Trophoblast cell (in vitro differentiated cells and primary cell): ENCODE data around the gene VILL.

ENCODE experiments used
- DNase-seq, 2 donors: peaks; one replicate each; pipeline ENCODE4 v3.0.0-alpha.2; 2016
- H2AFZ ChIP-seq: 2 replicates; pipeline ENCODE4 v1.6.1; 2013; ENCODE audit warnings: low read length, moderate library complexity, mild to moderate bottlenecking; ENCODE audit not compliant: insufficient read depth, poor library complexity
- H2AK5ac ChIP-seq: 2 replicates; pipeline ENCODE4 v1.6.1; 2013; ENCODE audit warnings: mild to moderate bottlenecking, low read length
- H2BK120ac ChIP-seq: 2 replicates; pipeline ENCODE4 v1.6.1; 2013; ENCODE audit warnings: low read length, mild to moderate bottlenecking, moderate library complexity; ENCODE audit not compliant: insufficient read depth, poor library complexity
- H2BK12ac ChIP-seq: 2 replicates; pipeline ENCODE4 v1.6.1; 2013; ENCODE audit warnings: mild to moderate bottlenecking, low read length, moderate library complexity
- H2BK5ac ChIP-seq: 2 replicates; pipeline ENCODE4 v1.6.1; 2013; ENCODE audit warnings: low read length, low read depth, moderate library complexity, mild to moderate bottlenecking; ENCODE audit not compliant: poor library complexity
- H3K14ac ChIP-seq: 2 replicates; pipeline ENCODE4 v1.6.1; 2013; ENCODE audit warnings: mild to moderate bottlenecking, low read length
- H3K18ac ChIP-seq: 2 replicates; pipeline ENCODE4 v1.6.1; 2013; ENCODE audit warnings: mild to moderate bottlenecking, low read length
- H3K23ac ChIP-seq: 2 replicates; pipeline ENCODE4 v1.6.1; 2013; ENCODE audit warnings: low read length
- H3K27ac ChIP-seq: 2 replicates; pipeline ENCODE4 v1.5.1; 2013; ENCODE audit warnings: low read depth, mild to moderate bottlenecking, inconsistent platforms, low read length, moderate library complexity
- H3K27me3 ChIP-seq: 2 replicates; pipeline ENCODE4 v1.6.1; 2013; ENCODE audit warnings: inconsistent platforms, mild to moderate bottlenecking, low read length, moderate library complexity; ENCODE audit not compliant: insufficient read depth
- H3K36me3 ChIP-seq, 2 experiments: 1 replicate in 1 of 2; 2 replicates in 1 of 2; pipeline ENCODE4 v1.6.1; 2013; ENCODE audit warnings: low read length in 2 of 2, mild to moderate bottlenecking in 2 of 2, moderate library complexity in 1 of 2; ENCODE audit not compliant: insufficient read depth in 2 of 2, control insufficient read depth in 1 of 2
- H3K4ac ChIP-seq: 2 replicates; pipeline ENCODE4 v1.6.1; 2013; ENCODE audit warnings: low read depth, mild to moderate bottlenecking, low read length, moderate library complexity
- H3K4me1 ChIP-seq, 2 experiments: 1 replicate in 1 of 2; 2 replicates in 1 of 2; pipeline ENCODE4 v1.6.1; 2013; ENCODE audit warnings: low read length in 2 of 2, mild to moderate bottlenecking in 2 of 2, moderate library complexity in 1 of 2; ENCODE audit not compliant: insufficient read depth in 2 of 2, control insufficient read depth in 1 of 2
- H3K4me2 ChIP-seq: 2 replicates; pipeline ENCODE4 v1.6.1; 2013; ENCODE audit warnings: inconsistent platforms, mild to moderate bottlenecking, low read length, moderate library complexity
- H3K4me3 ChIP-seq: 2 replicates; pipeline ENCODE4 v1.5.1; 2013; ENCODE audit warnings: mild to moderate bottlenecking, low read depth, low read length, inconsistent platforms
- H3K79me1 ChIP-seq: one replicate; pipeline ENCODE4 v1.6.1; 2013; ENCODE audit warnings: low read length
- H3K79me2 ChIP-seq: 2 replicates; pipeline ENCODE4 v1.6.1; 2013; ENCODE audit warnings: low read length, mild to moderate bottlenecking; ENCODE audit not compliant: control insufficient read depth, insufficient read depth, poor library complexity
- H3K9ac ChIP-seq: 2 replicates; pipeline ENCODE4 v1.6.1; 2013; ENCODE audit warnings: mild to moderate bottlenecking, low read length
- H3K9me3 ChIP-seq: 2 replicates; pipeline ENCODE4 v1.6.1; 2013; ENCODE audit warnings: low read depth, mild to moderate bottlenecking, control low read depth, inconsistent platforms, low read length; ENCODE audit not compliant: insufficient read depth
- H4K12ac ChIP-seq: 2 replicates; pipeline ENCODE4 v1.6.1; 2013; ENCODE audit warnings: low read depth, mild to moderate bottlenecking, low read length, moderate library complexity
- H4K8ac ChIP-seq: 2 replicates; pipeline ENCODE4 v1.6.1; 2013; ENCODE audit warnings: low read depth, mild to moderate bottlenecking, low read length, moderate library complexity
- H4K91ac ChIP-seq: one replicate; pipeline ENCODE4 v1.6.1; 2013; ENCODE audit warnings: low read depth, mild to moderate bottlenecking, low read length, moderate library complexity
- WGBS: extraction: QIAGEN DNeasy Blood & Tissue Kit; methylation state at CpG from one replicate; pipeline ENCODE4 v1.1.7; 2013; ENCODE audit warnings: missing lambda C conversion rate; ENCODE audit not compliant: insufficient read length, insufficient coverage; ENCODE audit errors: extremely low coverage; 5-methylcytosine and 5-hydroxymethylcytosine counted together

Gene VILL

DNA sequence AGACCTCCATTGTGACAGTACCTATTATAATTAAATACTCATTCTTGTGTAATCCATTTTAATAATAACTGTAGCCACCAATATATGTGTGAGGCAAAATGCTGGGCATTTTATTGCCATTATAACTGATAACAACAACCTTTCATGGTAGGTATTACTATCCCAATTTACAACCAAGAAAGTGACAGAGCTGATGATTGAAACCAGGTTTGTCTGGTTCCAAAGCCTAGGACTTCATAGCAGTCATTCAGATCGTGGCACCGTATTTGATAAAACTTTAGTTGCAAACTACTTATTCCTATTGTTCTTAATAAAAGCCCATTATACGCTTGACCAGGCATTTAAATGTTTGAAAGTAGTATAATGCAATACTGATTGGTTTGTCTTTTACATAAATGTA is 26.4 kb upstream of the VILL start:
- Histone ChIP-seq H2BK12ac (no peak overlapping the region), H4K91ac (no peak overlapping the region), H3K9ac (no peak overlapping the region), H3K4me2 (no peak overlapping the region), H2BK5ac (no peak overlapping the region), H3K79me2 (no peaks in the 10 kb centered on the region), H3K9me3 (no peaks in the 10 kb centered on the region), H3K4ac (no peak overlapping the region), H3K4me1 (no peaks in the 10 kb centered on the region), H3K14ac (no peak overlapping the region), H3K18ac (no peak overlapping the region), H4K8ac (no peak overlapping the region), H3K27me3 (no peaks in the 10 kb centered on the region), H3K4me3 (no peak overlapping the region), H2BK120ac (no peak overlapping the region), H3K23ac (no peak overlapping the region), H2AK5ac (no peak overlapping the region), H3K27ac (no peak overlapping the region), H2AFZ (no peak overlapping the region), H3K36me3 (peaks cover 2 to 3% of the 10 kb centered on the region in 2 experiments), H3K79me1 (no peaks in the 10 kb centered on the region), H4K12ac (no peak overlapping the region)
- no peak for DNase-seq
- no CpG with 5 or more reads among the region's 3 CpGs for WGBS

DNA sequence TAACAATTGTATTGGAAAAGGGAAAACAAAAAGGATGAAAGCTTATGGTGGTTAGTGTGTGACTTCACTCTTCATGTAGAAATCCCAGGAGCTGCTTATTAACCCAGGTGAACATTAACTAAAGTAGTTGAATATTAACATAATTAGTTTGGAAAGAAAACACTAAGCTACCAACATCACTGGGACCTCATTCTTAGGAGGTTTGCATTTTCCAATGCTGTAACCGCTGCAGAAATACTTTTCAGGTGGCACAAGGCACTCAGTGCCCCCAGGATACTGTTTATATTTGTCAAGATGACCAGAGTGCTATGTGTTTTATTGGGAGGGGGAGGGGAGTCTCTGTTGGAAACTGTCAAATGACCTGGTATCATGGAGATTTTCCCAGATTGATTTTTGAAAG is 25.9 kb upstream of the VILL start:
- no CpG with 5 or more reads among the region's 1 CpG for WGBS
- Histone ChIP-seq H3K79me1 (no peaks in the 10 kb centered on the region), H3K14ac (no peak overlapping the region), H3K4ac (no peak overlapping the region), H3K4me3 (no peak overlapping the region), H3K79me2 (no peaks in the 10 kb centered on the region), H2AK5ac (no peak overlapping the region), H3K36me3 (peaks cover 3 to 4% of the 10 kb centered on the region in 2 experiments), H4K12ac (no peak overlapping the region), H3K18ac (no peak overlapping the region), H3K4me1 (no peaks in the 10 kb centered on the region), H3K4me2 (no peak overlapping the region), H4K91ac (no peak overlapping the region), H2AFZ (no peak overlapping the region), H2BK12ac (no peak overlapping the region), H2BK120ac (no peak overlapping the region), H2BK5ac (no peak overlapping the region), H3K9me3 (no peaks in the 10 kb centered on the region), H3K27me3 (no peaks in the 10 kb centered on the region), H3K27ac (no peak overlapping the region), H4K8ac (no peak overlapping the region), H3K9ac (no peak overlapping the region), H3K23ac (no peak overlapping the region)
- DNase-seq, result no peak

DNA sequence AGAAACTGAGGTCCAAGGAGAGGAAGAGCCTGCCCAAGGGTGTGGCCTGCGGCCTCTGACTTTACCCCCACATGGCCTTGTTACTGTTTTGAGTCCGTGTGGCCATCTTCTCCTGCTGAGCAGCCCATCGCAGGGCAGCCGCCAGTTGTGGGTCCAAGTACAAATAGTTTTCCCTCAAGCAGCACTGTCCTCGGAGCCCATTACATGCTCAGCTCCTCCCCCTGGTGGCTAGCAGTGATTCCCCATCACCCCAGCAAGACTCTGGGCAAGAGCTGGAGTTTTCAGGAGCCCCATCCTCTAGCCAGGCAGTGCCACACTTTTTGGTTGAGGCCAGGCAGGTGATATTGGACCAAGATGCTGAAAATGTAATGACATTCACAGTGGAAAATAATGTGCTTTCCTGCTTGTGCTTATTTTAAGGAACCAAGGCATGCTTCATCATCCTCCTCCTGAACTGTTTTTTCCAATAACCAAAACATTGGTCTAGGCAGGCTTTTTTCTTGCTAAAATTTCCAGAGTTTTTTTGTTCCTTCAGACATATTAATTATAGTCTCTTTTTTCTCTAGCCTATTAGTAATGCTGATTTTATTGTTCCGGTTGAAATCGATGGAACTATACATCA is 23.2 kb upstream of the VILL start:
- Histone ChIP-seq H4K8ac (no peak overlapping the region), H2AFZ (no peak overlapping the region), H2BK12ac (no peak overlapping the region), H3K18ac (no peak overlapping the region), H3K27me3 (no peaks in the 10 kb centered on the region), H4K91ac (no peak overlapping the region), H3K9me3 (no peaks in the 10 kb centered on the region), H3K27ac (no peak overlapping the region), H3K36me3 (peaks cover 12 to 13% of the 10 kb centered on the region in 2 experiments), H3K14ac (no peak overlapping the region), H3K4me1 (no peaks in the 10 kb centered on the region), H3K9ac (no peak overlapping the region), H3K4ac (no peak overlapping the region), H2AK5ac (no peak overlapping the region), H4K12ac (no peak overlapping the region), H3K79me1 (no peaks in the 10 kb centered on the region), H3K23ac (no peak overlapping the region), H3K4me2 (no peak overlapping the region), H2BK120ac (no peak overlapping the region), H2BK5ac (no peak overlapping the region), H3K79me2 (no peaks in the 10 kb centered on the region), H3K4me3 (no peak overlapping the region)
- DNase-seq, result peak; percentile 49 to 74
- WGBS, result no CpG with 5 or more reads among the region's 7 CpGs

GRCh38 chr3:37968199-37968598 is 22.4 kb upstream of the VILL start:
- peaks cover 12 to 13% of the 10 kb centered on the region in 2 experiments for H3K36me3 ChIP-seq
- no peak overlapping the region for H3K27ac ChIP-seq
- H2AK5ac ChIP-seq, result no peak overlapping the region
- DNase-seq, result no peak
- no peak overlapping the region for H3K4ac ChIP-seq
- no peak overlapping the region for H4K91ac ChIP-seq
- no peak overlapping the region for H3K23ac ChIP-seq
- no peak overlapping the region for H3K18ac ChIP-seq
- H3K79me2 ChIP-seq, result no peaks in the 10 kb centered on the region
- H4K8ac ChIP-seq, result no peak overlapping the region
- H2BK120ac ChIP-seq, result no peak overlapping the region
- no peaks in the 10 kb centered on the region for H3K4me1 ChIP-seq
- no peak overlapping the region for H3K4me2 ChIP-seq
- WGBS, result no CpG with 5 or more reads among the region's 9 CpGs
- no peaks in the 10 kb centered on the region for H3K79me1 ChIP-seq
- no peak overlapping the region for H3K14ac ChIP-seq
- H2BK5ac ChIP-seq, result no peak overlapping the region
- H2AFZ ChIP-seq, result no peak overlapping the region
- no peak overlapping the region for H2BK12ac ChIP-seq
- no peak overlapping the region for H3K9ac ChIP-seq
- no peaks in the 10 kb centered on the region for H3K9me3 ChIP-seq
- no peak overlapping the region for H4K12ac ChIP-seq
- H3K4me3 ChIP-seq, result no peak overlapping the region
- H3K27me3 ChIP-seq, result no peaks in the 10 kb centered on the region
